Measurements from ENCODE around the gene FUT8.
A peak's percentile ranks its signal among the peaks of the same experiment; 100 is the strongest.

The FUT8 gene

DNA sequence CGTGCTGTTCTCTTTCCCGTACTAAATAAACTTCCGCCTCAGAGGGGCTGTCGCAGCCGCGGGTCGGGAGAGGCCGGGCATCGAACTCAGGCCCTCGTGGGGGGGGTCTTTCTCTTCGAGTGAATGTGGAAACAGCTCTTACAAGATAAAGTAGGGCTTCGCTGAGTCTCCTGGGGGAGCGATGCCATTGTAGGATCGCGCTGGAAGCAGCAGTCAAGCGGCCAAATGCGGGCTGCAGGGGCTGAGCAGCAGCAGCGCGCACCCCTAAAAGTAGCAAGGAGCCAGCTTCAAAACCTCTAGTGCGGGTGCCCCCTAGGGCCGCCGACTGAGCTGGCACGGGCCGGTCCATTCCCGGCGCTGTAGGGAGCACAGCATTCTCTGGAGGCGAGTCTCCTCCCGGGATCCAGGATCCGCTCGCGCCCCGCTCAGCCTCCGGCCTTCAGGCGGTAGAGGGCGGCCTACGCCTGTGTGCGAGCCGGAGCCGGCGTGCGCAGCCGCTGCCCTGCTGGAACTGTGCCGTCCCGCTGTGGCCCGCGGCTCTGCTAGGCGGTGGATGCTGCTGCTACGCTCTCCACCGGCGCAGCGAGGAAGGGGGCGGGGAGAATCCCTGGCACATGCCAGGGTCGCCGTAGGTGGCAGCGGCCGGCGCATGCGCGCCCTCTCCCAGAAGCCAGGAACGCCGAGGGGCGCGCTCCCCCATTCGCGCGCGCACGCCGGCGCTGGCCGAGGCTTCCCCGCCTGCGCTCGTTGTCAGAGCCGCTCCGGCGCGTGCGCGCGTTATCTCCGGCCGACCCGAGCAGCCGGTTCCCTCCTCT is at the start of gene FUT8:
Gene FUT8 (plus strand): TSS at position 699 of the 815 bp plus-strand sequence. CDS start 148,834 bp downstream, outside the sequence.
- DNase-seq: peak; percentile 96

GRCh38 chr14:65366802-65367565 is 45.5 kb upstream of the FUT8 start:
- no peak for DNase-seq

- DNase-seq: no peak
Observed at GRCh38 chr14:65369560-65369959, 43.0 kb upstream of the FUT8 start.

DNA sequence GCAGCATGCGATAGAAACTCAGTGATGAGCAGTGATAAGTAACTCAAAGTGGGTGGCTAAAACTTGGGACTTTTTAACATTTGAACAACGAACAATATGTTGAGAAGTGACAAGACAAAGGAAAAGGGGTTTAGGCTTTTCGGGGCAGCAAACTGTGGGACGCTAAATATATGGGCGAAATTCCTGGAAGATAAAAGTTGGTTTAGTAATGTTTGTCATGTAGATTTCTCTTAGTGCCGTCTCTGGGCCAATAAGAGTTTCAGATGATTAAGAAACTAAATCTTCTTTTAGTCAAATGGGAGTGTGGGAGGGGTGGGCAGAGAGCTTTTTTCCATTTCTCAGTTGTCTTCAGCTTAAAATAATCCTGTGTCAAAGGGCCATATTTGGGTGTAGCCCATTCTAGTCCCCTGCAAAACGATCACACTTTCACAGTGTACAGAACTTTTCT is 41.7 kb upstream of the FUT8 start:
- DNase-seq: no peak

GRCh38 chr14:65371784-65372183 is 40.7 kb upstream of the FUT8 start:
- DNase-seq: no peak

DNA sequence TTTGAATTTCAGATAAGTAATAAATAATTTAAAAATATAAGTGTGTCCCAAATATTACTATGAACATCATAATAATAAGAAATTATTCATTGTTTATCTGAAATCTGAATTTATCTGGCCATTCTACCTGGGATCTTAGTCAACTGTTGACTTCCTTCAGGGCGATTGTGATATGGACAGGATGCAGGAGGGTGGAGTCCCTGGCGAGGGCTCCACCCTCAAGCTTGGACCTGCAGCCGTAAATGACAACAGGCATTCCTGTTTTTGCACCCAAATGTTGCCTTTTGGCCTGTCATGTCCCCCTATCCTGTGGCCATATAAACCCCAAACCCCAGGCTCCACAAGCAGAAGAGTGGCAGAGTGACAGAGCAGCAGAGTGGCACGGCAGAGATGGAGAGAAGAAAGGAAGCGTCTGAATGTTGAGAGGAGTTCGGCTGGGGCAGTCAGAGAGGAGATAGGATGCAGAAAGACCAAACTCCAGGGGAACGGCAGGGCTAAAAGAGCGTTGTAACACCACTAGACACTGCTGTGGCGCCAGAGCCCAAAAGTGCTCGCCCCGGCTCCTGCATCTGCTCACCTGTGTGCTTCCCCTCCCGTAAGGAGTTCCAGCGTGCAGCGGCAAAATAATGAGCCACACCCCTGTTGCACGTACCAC is 39.4 kb upstream of the FUT8 start:
- peak; percentile 38 for DNase-seq

GRCh38 chr14:65373671-65374039 is 38.9 kb upstream of the FUT8 start:
- DNase-seq: peak; percentile 38

DNA sequence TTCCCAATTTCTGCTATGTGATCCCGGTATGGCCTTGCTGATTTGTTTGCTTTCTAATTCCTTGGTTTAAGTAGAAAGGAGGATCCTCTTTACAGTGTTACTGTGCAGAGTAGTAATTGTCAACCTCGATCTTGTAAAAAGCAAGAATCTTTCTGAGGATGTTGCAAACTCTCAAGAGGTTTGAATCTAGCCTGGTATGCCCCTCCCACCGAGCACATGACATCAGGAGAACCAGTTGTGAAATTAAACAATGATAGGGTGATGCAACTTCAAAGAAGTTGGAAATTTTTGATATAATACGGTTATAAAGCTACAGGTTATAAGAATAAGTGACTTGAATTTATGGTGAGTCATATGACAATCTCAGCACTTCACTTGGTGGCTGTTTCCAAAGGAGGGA is 35.0 kb upstream of the FUT8 start:
- no peak for DNase-seq

GRCh38 chr14:65382586-65382985 is 29.9 kb upstream of the FUT8 start:
- DNase-seq: no peak

GRCh38 chr14:65387171-65387570 is 25.4 kb upstream of the FUT8 start:
- DNase-seq: no peak

GRCh38 chr14:65387628-65388027 is 24.9 kb upstream of the FUT8 start:
- DNase-seq: peak; percentile 60

DNA sequence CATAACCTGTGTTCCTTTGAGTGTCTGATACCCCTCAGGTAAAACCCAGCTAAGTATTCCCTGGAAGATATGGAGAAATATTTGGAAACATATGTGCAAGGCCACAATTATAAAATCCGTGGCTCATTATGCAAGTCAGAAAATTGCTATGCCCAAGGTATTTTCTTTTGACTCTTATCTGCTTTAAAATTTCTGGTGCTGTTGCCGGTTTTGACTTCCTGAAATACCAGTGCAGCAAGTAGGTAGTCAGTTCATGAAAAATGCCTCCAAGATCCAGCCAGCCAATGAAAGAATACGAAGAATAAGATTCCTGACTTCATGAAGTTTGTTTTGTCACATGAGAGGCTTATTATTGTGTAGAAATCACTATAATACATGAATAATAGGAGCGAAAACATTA is 20.2 kb upstream of the FUT8 start:
- DNase-seq: no peak

GRCh38 chr14:65396082-65396910 is 16.2 kb upstream of the FUT8 start:
- no peak for DNase-seq

GRCh38 chr14:65403231-65403630 is 9.3 kb upstream of the FUT8 start:
- no peak for DNase-seq

DNA sequence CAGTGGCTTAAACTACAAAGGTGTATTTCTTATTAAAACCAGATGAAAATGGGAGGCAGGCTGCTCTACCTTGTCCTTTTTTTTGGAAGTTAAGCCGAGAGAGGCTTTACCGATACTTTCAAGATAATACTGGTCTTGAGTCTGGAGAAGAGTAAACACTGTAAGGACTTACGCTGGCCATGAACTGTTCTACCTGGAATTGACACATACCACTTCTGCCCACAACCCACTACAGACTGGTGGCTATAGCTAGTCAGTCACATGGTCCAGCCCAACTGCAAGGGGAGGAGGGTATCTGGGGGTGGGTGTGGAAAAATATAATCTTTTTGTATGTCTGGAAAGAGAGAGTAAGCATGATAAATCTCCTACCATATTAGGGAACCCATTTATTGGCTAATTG is 4.4 kb upstream of the FUT8 start:
- no peak for DNase-seq

- no peak for DNase-seq
Observed at GRCh38 chr14:65410640-65411039, 1.9 kb upstream of the FUT8 start.

GRCh38 chr14:65411656-65412031 is 886 bp upstream of the FUT8 start:
- peak; percentile 88 for DNase-seq

DNA sequence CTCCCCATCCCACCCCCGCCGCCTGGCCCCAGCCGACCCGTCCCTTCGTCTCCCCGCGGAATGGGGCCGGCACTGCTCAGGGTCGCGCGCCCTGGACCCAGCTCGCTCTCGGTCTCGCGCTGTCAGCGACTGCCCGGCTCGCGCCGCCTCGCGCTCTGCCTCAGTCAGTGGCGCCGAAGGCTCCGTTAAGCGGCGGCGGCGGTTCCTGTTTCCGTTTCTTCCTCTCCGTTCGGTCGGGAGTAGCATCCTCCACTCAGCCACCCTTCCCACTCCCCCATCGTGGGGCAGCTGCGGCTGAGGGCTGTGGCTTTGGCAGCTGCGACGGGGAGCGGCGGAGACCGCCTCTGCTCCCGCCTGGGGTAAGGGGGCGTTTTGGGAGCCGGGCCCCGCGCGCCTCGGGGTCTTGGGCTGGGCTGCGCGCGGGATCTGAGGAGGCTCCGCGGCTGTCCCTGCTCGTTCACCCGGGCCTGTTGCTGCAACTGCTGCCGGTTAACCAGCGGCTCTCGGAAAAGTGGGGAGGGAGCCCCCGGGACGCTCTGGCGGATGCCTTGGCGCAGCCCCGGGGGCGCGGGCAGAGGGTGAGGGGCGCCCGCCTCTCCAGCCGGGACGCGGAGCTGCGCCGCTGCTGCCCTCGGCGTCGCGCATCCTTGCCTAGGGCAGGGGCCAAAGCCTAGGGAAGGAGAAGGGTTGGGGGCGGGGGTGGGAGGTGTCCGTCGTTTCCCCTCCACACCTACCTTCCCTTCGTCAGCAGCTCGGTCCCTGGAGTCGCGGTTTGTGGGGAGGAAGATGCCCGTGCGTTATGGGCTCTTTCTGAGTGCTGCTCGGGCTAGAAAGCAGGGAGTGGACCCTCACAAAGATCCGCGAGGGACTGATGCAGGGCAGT is 567 bp downstream of the FUT8 start:
- DNase-seq: peak; percentile 76

DNA sequence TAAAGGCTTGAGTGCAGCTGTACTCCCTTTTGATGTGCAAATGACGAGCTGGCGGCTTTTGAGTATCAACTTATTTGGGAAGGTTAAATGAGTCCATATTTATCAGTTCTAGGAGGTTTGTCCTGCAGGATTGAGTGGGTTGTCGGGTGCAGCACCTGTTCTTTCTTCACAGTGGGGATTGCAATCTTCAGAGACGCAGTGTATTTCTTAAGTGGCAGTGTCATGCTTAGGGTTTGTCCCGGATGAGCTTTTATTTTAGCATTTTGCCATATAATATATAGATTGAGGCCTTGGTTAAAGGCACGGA is 1.2 kb downstream of the FUT8 start:
- DNase-seq: no peak

DNA sequence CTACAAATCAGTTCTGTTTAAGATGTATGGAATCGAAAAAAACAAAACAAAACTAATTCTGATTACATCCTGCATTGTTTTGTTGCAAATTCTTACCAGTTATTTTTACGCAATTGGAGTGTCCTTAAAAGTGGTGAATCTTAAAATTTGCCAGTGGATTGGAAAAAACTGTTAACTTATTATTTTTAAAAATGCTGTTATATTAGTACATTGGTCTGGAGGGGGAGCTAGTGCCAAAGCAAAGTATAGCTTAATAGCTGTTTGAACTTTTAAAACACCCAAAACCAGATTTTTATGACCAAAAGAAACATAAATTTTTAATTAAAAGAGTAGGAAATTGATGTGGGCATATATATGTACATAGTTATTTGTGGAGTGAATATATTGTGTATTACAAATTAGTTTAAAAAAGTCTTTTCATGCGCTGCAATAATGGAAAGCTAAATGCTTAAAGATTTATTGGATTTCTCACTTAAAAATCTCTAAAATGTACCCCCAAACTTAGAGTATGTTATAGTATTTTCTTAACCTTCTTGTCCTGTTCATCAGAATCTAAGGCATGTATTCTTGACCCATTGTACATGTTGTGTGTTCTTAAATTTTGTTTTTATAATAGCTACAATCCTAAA is 2.5 kb downstream of the FUT8 start:
- DNase-seq: peak; percentile 14

DNA sequence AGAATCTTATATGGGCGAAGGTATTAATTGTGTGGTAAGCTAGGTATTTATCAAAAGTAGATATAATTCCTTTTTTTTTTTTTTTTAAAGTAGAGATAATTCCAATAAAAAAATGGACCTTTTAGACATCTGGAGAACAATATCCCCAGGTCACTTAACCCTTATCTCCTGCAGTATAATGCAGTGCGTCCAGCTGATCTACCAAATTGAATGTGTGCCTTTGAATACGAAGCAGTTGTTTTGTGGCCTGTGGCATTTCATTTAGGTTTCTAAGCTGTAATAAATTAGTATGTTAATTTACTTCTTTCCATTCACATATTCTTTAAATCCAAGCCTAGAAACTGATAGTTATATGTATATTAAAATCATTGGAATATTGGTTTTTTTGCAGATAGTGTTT is 3.1 kb downstream of the FUT8 start:
- DNase-seq: no peak
